Hepatocyte (in vitro differentiated cells): ENCODE results near the gene ODC1. TPM values are rescaled to one million over a fixed set of nuclear protein-coding genes. Genes with fewer than 3 reads are reported as not detected.

Experiments
- DNase-seq: peaks from one replicate; pipeline ENCODE4 v3.0.0-alpha.2; 2016; ENCODE audit warnings: low spot score
- H2AFZ ChIP-seq: fragments of 200-600 bp; sonication (generic); 2 replicates; pipeline ENCODE4 v1.6.0; 2016; ENCODE audit warnings: antibody characterized with exemption, mild to moderate bottlenecking
- H3K27ac ChIP-seq: fragments of 200-600 bp; sonication (generic); 2 replicates; pipeline ENCODE4 v1.5.1; 2016; ENCODE audit warnings: mild to moderate bottlenecking
- H3K27me3 ChIP-seq: fragments of 200-600 bp; sonication (generic); 2 replicates; pipeline ENCODE4 v1.6.1; 2016
- H3K36me3 ChIP-seq: fragments of 200-600 bp; sonication (generic); replicated peaks from 2 replicates; pipeline ENCODE4 v1.5.1; 2016; ENCODE audit warnings: low read depth; ENCODE audit not compliant: insufficient read depth
- H3K4me1 ChIP-seq: fragments of 200-600 bp; sonication (generic); 2 replicates; pipeline ENCODE4 v1.5.1; 2016; ENCODE audit warnings: mild to moderate bottlenecking, moderate library complexity; ENCODE audit not compliant: insufficient read depth
- H3K4me2 ChIP-seq: fragments of 200-600 bp; sonication (generic); 2 replicates; pipeline ENCODE4 v1.6.0; 2016
- H3K4me3 ChIP-seq: fragments of 200-600 bp; sonication (generic); 2 replicates; pipeline ENCODE4 v1.5.1; 2016; ENCODE audit warnings: mild to moderate bottlenecking
- H3K79me2 ChIP-seq: fragments of 200-600 bp; sonication (generic); 2 replicates; pipeline ENCODE4 v1.6.0; 2017; ENCODE audit warnings: mild to moderate bottlenecking
- H3K9me2 ChIP-seq: fragments of 200-600 bp; sonication (generic); replicated peaks from 2 replicates; pipeline ENCODE4 v1.6.0; 2017; ENCODE audit warnings: mild to moderate bottlenecking; ENCODE audit not compliant: insufficient read depth
- H3K9me3 ChIP-seq: fragments of 200-600 bp; sonication (generic); 2 replicates; pipeline ENCODE4 v1.5.1; 2016; ENCODE audit warnings: low read depth, mild to moderate bottlenecking
- H4K20me1 ChIP-seq: fragments of 200-600 bp; sonication (generic); 2 replicates; pipeline ENCODE4 v1.6.0; 2016; ENCODE audit warnings: mild to moderate bottlenecking; ENCODE audit not compliant: insufficient read depth, poor library complexity, severe bottlenecking
- EZH2 ChIP-seq: fragments of 200-600 bp; sonication (generic); IDR thresholded peaks from 2 replicates; pipeline ENCODE4 v1.6.1; 2016; ENCODE audit warnings: antibody characterized with exemption, mild to moderate bottlenecking, borderline replicate concordance
- EZH2phosphoT487 ChIP-seq: fragments of 200-600 bp; sonication (generic); IDR thresholded peaks from one replicate; pipeline ENCODE4 v1.6.1; 2018; ENCODE audit warnings: antibody characterized with exemption, mild to moderate bottlenecking, low read depth, moderate library complexity; ENCODE audit not compliant: unreplicated experiment, severe bottlenecking
- WGBS: methylation state at CpG from one replicate; pipeline ENCODE4 v1.1.6; 2016; ENCODE audit warnings: low lambda C conversion rate; ENCODE audit errors: missing lambda C conversion rate; 5-methylcytosine and 5-hydroxymethylcytosine counted together
- polyA plus RNA-seq: library from polyadenylated mRNA; unstranded; fragments of >200 nt; fragmentation: Nextera tagmentation; extraction: Ambion mirVana; gene quantifications from 2 replicates; pipeline ENCODE4 v1.2.1, GENCODE V29; 2016
- total RNA-seq: library from RNA; depleted of rRNA; stranded (reverse); fragments of >200 nt; gene quantifications from 2 replicates; pipeline ENCODE4 v1.2.3, GENCODE V29; 2014
- TF ChIP-seq, protein P1 (sequence below): fragments of 200-600 bp; sonication (generic); IDR thresholded peaks from 2 replicates; pipeline ENCODE4 v1.5.1; 2016; ENCODE audit warnings: antibody characterized with exemption, mild to moderate bottlenecking; ENCODE audit not compliant: poor library complexity

Gene ODC1
- total and polyA plus RNA-seq, 2 experiments from 2014 or later = 92.8 to 165 TPM

- Histone ChIP-seq H2AFZ (no peak overlapping the region), H3K9me2 (no peaks in the 10 kb centered on the region), H3K4me1 (peaks cover 5% of the 10 kb centered on the region), H3K27me3 (no peaks in the 10 kb centered on the region), H3K9me3 (no peaks in the 10 kb centered on the region), H3K27ac (no peak overlapping the region), H4K20me1 (no peaks in the 10 kb centered on the region), H3K4me3 (no peak overlapping the region), H3K4me2 (no peak overlapping the region), H3K79me2 (no peaks in the 10 kb centered on the region), H3K36me3 (no peaks in the 10 kb centered on the region)
- 88% methylated on average over 3 of the region's 3 CpGs for WGBS
- TF ChIP-seq EZH2phosphoT487 (no peak), EZH2 (no peak)
- TF ChIP-seq, protein P1, sequence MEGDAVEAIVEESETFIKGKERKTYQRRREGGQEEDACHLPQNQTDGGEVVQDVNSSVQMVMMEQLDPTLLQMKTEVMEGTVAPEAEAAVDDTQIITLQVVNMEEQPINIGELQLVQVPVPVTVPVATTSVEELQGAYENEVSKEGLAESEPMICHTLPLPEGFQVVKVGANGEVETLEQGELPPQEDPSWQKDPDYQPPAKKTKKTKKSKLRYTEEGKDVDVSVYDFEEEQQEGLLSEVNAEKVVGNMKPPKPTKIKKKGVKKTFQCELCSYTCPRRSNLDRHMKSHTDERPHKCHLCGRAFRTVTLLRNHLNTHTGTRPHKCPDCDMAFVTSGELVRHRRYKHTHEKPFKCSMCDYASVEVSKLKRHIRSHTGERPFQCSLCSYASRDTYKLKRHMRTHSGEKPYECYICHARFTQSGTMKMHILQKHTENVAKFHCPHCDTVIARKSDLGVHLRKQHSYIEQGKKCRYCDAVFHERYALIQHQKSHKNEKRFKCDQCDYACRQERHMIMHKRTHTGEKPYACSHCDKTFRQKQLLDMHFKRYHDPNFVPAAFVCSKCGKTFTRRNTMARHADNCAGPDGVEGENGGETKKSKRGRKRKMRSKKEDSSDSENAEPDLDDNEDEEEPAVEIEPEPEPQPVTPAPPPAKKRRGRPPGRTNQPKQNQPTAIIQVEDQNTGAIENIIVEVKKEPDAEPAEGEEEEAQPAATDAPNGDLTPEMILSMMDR = no peak
- no peak for DNase-seq
These were observed 33.0 kb upstream of the ODC1 start for GRCh38 chr2:10481055-10481665.

DNA sequence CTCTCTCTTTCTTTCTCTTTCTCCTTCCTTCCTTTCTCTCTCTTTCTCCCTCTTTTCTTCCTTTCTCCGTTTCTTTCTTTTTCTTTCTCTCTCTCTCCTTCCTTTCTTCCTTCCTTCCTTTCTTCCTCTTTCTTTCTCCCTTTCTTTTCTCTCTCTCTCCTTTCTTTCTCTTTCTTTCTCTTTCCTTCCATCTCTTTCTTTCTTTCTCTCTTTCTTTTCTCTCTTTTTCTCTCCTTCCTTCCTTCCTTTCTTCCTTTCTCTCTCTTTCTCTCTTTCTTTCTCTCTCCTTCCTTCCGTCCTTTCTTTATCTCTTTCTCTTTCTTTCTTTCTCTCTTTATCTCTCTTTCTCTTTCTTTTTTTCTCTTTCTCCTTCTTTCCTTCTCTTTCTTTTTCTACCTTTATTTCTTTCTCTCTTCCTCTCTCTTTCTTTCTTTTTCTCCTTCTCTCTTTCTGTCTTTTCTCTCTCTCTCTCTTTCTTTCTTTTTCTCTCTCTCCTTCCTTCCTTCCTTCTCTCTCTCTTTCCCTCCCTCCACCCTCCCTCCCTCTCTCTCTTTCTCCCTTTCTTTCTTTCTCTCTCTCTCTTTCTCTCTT lies 32.3 kb upstream of the ODC1 start:
- no peaks in the 10 kb centered on the region for H3K79me2 ChIP-seq
- no peak overlapping the region for H2AFZ ChIP-seq
- H3K36me3 ChIP-seq = no peaks in the 10 kb centered on the region
- H4K20me1 ChIP-seq = no peaks in the 10 kb centered on the region
- peaks cover 5% of the 10 kb centered on the region for H3K4me1 ChIP-seq
- H3K9me2 ChIP-seq = no peaks in the 10 kb centered on the region
- DNase-seq = no peak
- H3K9me3 ChIP-seq = no peaks in the 10 kb centered on the region
- 38% methylated on average over 1 of the region's 2 CpGs for WGBS
- no peak for TF ChIP-seq EZH2phosphoT487
- H3K4me2 ChIP-seq = no peak overlapping the region
- no peaks in the 10 kb centered on the region for H3K27me3 ChIP-seq
- no peak overlapping the region for H3K27ac ChIP-seq
- no peak overlapping the region for H3K4me3 ChIP-seq

DNA sequence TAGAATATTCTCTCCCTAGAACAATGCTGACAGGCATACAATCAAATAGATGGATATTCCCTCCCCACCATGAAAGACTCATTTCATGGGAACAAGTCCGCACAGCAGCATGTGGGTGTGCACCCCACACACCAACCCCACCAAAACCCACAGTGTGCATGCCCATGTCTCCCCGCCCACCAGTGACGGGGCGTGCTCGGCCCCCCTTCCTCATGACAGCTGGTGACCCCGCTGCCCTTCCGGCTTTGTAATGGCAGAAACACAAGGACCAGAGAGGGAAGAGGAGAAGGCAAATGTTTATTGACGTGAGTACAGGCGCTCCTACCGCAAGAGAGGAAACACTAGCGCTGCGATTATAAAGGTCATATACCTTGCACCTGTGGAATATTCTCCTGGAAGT lies 30.8 kb upstream of the ODC1 start:
- no peaks in the 10 kb centered on the region for H3K9me2 ChIP-seq
- H3K79me2 ChIP-seq = no peaks in the 10 kb centered on the region
- no peaks in the 10 kb centered on the region for H3K36me3 ChIP-seq
- no peaks in the 10 kb centered on the region for H4K20me1 ChIP-seq
- H3K4me3 ChIP-seq = no peak overlapping the region
- no peak for DNase-seq
- no peaks in the 10 kb centered on the region for H3K9me3 ChIP-seq
- TF ChIP-seq, protein P1 = no peak
- TF ChIP-seq EZH2 (no peak), EZH2phosphoT487 (no peak)
- H2AFZ ChIP-seq = no peak overlapping the region
- H3K4me2 ChIP-seq = no peak overlapping the region
- H3K27me3 ChIP-seq = no peaks in the 10 kb centered on the region
- H3K4me1 ChIP-seq = peaks cover 5% of the 10 kb centered on the region
- no peak overlapping the region for H3K27ac ChIP-seq
- WGBS = 93% methylated on average over 12 of the region's 12 CpGs

DNA sequence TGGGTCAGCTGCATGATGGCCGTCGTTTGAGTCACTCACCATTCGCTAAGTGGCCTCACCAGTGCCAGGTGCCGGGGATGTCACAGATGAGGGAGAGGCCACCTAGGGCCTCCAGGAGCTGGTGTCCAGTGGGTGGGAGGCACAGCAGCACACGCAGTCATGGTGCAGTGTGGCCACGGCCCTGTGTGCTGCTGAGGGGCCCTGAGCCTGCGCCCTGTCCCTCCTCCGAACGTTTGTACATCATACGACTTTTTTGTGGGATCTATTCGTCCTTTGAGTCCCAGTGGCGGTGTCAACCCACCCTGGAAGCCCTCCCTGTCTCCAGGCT lies 30.1 kb upstream of the ODC1 start:
- no peaks in the 10 kb centered on the region for H3K9me2 ChIP-seq
- H3K4me1 ChIP-seq = peaks cover 5% of the 10 kb centered on the region
- no peaks in the 10 kb centered on the region for H3K36me3 ChIP-seq
- H3K9me3 ChIP-seq = no peaks in the 10 kb centered on the region
- H3K4me3 ChIP-seq = no peak overlapping the region
- no peak overlapping the region for H3K27ac ChIP-seq
- no peaks in the 10 kb centered on the region for H4K20me1 ChIP-seq
- no peak for DNase-seq
- H3K4me2 ChIP-seq = no peak overlapping the region
- H2AFZ ChIP-seq = no peak overlapping the region
- H3K79me2 ChIP-seq = no peaks in the 10 kb centered on the region
- 82% methylated on average over 12 of the region's 12 CpGs for whole genome bisulfite sequencing
- TF ChIP-seq EZH2phosphoT487 = no peak
- no peak for TF ChIP-seq EZH2
- TF ChIP-seq, protein P1 = no peak
- no peaks in the 10 kb centered on the region for H3K27me3 ChIP-seq
